HepG2 (cell line): ENCODE data around the gene BCAS3. TPM values are rescaled to one million over a fixed set of nuclear protein-coding genes. Genes with fewer than 3 reads are reported as not detected.

Experiments used
- ATAC-seq: fragments of 200-7000 bp; cut with Tn5 transposase; 3 replicates; pipeline ENCODE4 v1.9.1; 2020; ENCODE audit warnings: mild to moderate bottlenecking, moderate library complexity
- BruUV-seq: library from RNA; stranded (reverse); fragments of 400-500 nt; replicated peaks from 2 replicates; lab custom pipeline; 2021; lab: Mats Ljungman, UMichigan
- CTCF ChIA-PET: fragments of 300-600 bp; formaldehyde crosslinking; extraction: SDS; loops from one replicate; lab custom pipeline; 2021; ENCODE audit warnings: low total read pairs, inconsistent platforms, low intra/inter-chr PET ratio; lab: Yijun Ruan, JAX
- POLR2A ChIA-PET: fragments of 350-600 bp; sonication (Branson Sonifier 250); formaldehyde crosslinking; loops from one replicate; lab custom pipeline; 2020; ENCODE audit warnings: antibody characterized with exemption, inconsistent platforms; lab: Yijun Ruan, JAX
- DNase-seq: peaks from one replicate; pipeline ENCODE4 v3.0.0-alpha.2; 2015; ENCODE audit warnings: low spot score
- FAIRE-seq: peaks from 3 replicates; lab custom pipeline; 2011; peaks lifted over from hg19 to GRCh38; lab: Jason Lieb, UNC
- H2AFZ ChIP-seq: one replicate; pipeline ENCODE4 v1.6.1; 2011; ENCODE audit warnings: low read length, inconsistent platforms
- H3K27ac ChIP-seq: fragments of 300-600 bp; 3 replicates; pipeline ENCODE4 v1.8.0; 2011; ENCODE audit warnings: mixed run types, mild to moderate bottlenecking, mixed read lengths, low read length, inconsistent platforms; ENCODE audit not compliant: insufficient read depth; ENCODE audit errors: extremely low read length
- H3K27me3 ChIP-seq, 2 experiments: fragments of 200-600 bp in 1 of 2; 2 replicates in 1 of 2; 3 replicates in 1 of 2; pipeline versions ENCODE4 v1.6.0 to v1.8.0; 2011; ENCODE audit warnings: low read length in 2 of 2, mild to moderate bottlenecking in 2 of 2, moderate library complexity in 2 of 2, inconsistent platforms in 1 of 2; ENCODE audit not compliant: insufficient read depth in 2 of 2, control insufficient read depth in 1 of 2
- H3K36me3 ChIP-seq, 2 experiments: fragments of 200-600 bp in 1 of 2; replicated peaks in 1 of 2; 2 replicates in 1 of 2; 3 replicates in 1 of 2; pipeline versions ENCODE4 v1.5.1 to v1.8.0; 2011; ENCODE audit warnings: low read length in 2 of 2, inconsistent platforms in 1 of 2; ENCODE audit not compliant: insufficient read depth in 2 of 2, control insufficient read depth in 1 of 2
- H3K4me1 ChIP-seq: 2 replicates; pipeline ENCODE4 v1.5.1; 2012; ENCODE audit warnings: low read length, inconsistent platforms; ENCODE audit not compliant: insufficient read depth
- H3K4me2 ChIP-seq: 2 replicates; pipeline ENCODE4 v1.6.0; 2011; ENCODE audit warnings: low read depth, low read length, inconsistent platforms
- H3K4me3 ChIP-seq, 3 experiments: fragments of 200-600 bp in 1 of 3; sonication (generic), shearing (Covaris generic) in 1 of 3; replicated peaks in 1 of 3; 2 replicates each; pipeline ENCODE4 v1.5.1; 2011 to 2016; ENCODE audit warnings: low read length in 3 of 3, inconsistent platforms in 2 of 3, low read depth in 2 of 3, mild to moderate bottlenecking in 2 of 3, control low read depth in 1 of 3, mixed read lengths in 1 of 3; ENCODE audit not compliant: insufficient read depth in 1 of 3
- H3K79me2 ChIP-seq: one replicate; pipeline ENCODE4 v1.6.1; 2011; ENCODE audit warnings: low read length, inconsistent platforms; ENCODE audit not compliant: insufficient read depth
- H3K9ac ChIP-seq: 2 replicates; pipeline ENCODE4 v1.6.0; 2011; ENCODE audit warnings: mild to moderate bottlenecking, low read depth, low read length, inconsistent platforms; ENCODE audit not compliant: insufficient read depth
- H3K9me3 ChIP-seq: 2 replicates; pipeline ENCODE4 v1.5.1; 2012; ENCODE audit warnings: mild to moderate bottlenecking, low read length
- H4K20me1 ChIP-seq: 2 replicates; pipeline ENCODE4 v1.6.0; 2011; ENCODE audit warnings: inconsistent platforms, mild to moderate bottlenecking, low read length, moderate library complexity; ENCODE audit not compliant: insufficient read depth
- NCOR1 ChIP-seq: fragments of 200-600 bp; sonication (generic); IDR thresholded peaks from 2 replicates; pipeline ENCODE4 v1.7.0; 2017; ENCODE audit warnings: antibody characterized with exemption, low read length, borderline replicate concordance
- WGBS: methylation state at CpG from one replicate; pipeline ENCODE4 v1.1.6; 2017; ENCODE audit warnings: low lambda C conversion rate; 5-methylcytosine and 5-hydroxymethylcytosine counted together
- in situ Hi-C: cut with HindIII; loops from 2 replicates; pipeline ENCODE4 v1.10.0; 2017; ENCODE audit warnings: low pct_unique_long_range_greater_than_20kb; ENCODE audit not compliant: extremely low pct_ligation_motif_present
- intact Hi-C: fragments of 100-400 bp; cut with micrococcal nuclease; formaldehyde crosslinking; loops from one replicate; pipeline ENCODE4 v1.10.0; 2022; ENCODE audit not compliant: unreplicated experiment
- polyA plus RNA-seq, 8 experiments: library from polyadenylated mRNA; depleted of rRNA in 3 of 8; stranded (reverse) in 7 of 8; unstranded in 1 of 8; fragments of >200 nt; fragmentation: Illumina TruSeq in 4 of 8; extraction: Trizol in 4 of 8; gene quantifications; 2 replicates each; pipeline versions ENCODE4 v1.2.1 to v1.2.3, GENCODE V29; 2011 to 2016; ENCODE audit warnings: low read depth in 4 of 8, missing spikeins in 1 of 8, mixed read lengths in 1 of 8; ENCODE audit not compliant: insufficient read depth in 1 of 8
- total RNA-seq, 5 experiments: library from RNA; depleted of rRNA; stranded (reverse); fragments of >200 nt; fragmentation: Illumina TruSeq; extraction: Trizol; gene quantifications; 2 replicates each; pipeline ENCODE4 v1.2.3, GENCODE V29; 2016; ENCODE audit warnings: low read depth in 1 of 5
- TF ChIP-seq, protein P1 (sequence below): sonication (generic); formaldehyde crosslinking; IDR thresholded peaks from 2 replicates; pipeline ENCODE4 v1.5.1; 2020; ENCODE audit warnings: mild to moderate bottlenecking, missing genetic modification reagents
- TF ChIP-seq, protein P2 (sequence below): sonication (generic); formaldehyde crosslinking; IDR thresholded peaks from 2 replicates; pipeline ENCODE4 v1.8.1; 2023; ENCODE audit warnings: mild to moderate bottlenecking, inconsistent platforms, moderate library complexity, missing genetic modification reagents, borderline replicate concordance

Gene BCAS3
- total and polyA plus RNA-seq, 2 of the 13 experiments (the other 11 are each of a cell fraction or from before 2014, with no cell fraction given): 10.7 to 11.2 TPM

DNA sequence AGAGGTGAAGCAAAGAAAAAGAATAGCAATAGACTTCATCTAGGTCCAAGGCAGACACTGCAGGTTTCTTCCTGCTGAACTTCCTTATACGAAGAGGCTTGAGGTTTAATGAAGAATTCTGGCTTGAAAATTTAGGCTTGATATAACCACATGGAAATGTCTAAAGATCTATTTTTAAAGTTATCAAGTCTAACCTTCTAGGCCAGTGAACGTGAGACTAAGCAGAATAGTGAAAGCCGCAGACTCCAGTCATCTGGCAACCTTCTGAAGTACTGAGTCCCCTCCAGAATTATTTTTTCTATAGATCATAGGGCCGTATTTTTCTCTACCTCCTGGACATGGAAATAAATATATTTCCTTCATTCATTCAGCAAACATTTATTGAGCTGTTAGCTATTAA, 333.6 kb downstream of the BCAS3 start (continued):
- TF ChIP-seq, protein P1, sequence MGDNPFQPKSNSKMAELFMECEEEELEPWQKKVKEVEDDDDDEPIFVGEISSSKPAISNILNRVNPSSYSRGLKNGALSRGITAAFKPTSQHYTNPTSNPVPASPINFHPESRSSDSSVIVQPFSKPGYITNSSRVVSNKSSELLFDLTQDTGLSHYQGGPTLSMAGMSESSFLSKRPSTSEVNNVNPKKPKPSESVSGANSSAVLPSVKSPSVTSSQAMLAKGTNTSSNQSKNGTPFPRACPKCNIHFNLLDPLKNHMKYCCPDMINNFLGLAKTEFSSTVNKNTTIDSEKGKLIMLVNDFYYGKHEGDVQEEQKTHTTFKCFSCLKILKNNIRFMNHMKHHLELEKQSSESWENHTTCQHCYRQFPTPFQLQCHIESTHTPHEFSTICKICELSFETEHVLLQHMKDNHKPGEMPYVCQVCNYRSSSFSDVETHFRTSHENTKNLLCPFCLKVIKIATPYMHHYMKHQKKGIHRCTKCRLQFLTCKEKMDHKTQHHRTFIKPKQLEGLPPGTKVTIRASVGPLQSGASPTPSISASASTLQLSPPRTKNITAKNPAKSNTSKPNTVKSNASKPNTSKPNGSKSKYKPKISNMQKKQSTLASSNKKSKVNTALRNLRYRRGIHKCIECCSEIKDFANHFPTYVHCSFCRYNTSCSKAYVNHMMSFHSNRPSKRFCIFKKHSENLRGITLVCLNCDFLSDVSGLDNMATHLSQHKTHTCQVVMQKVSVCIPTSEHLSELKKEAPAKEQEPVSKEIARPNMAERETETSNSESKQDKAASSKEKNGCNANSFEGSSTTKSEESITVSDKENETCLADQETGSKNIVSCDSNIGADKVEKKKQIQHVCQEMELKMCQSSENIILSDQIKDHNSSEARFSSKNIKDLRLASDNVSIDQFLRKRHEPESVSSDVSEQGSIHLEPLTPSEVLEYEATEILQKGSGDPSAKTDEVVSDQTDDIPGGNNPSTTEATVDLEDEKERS (CRISPR knock-in tag): no peak
- TF ChIP-seq NCOR1: no peak
- TF ChIP-seq, all 625 proteins: peak for 0

DNA sequence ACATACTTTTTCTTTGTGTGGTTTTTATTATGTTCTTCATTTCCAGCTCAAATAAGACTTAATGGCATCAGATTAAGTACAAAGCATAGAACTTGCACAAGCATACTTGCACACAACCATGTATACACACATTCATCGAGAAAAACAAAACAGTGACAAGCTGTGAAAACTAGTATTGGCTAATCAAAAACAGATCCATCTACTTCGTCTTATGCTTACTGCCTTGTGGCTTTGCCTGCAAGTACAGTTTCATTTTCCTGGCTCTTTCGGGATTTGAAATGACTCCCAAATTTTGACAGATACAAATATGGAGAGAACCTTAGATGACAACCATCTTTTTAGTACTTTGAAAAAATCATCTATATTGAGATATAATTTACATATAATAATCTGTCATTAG, 338.3 kb downstream of the BCAS3 start:
- no peak overlapping the region for H3K4me3 ChIP-seq
- in situ Hi-C loops (loop anchor here (25.0 kb wide), 1 partner anchor 821 kb away; no protein-coding TSS in a partner anchor), intact Hi-C loops (no loop called here)
- POLR2A ChIA-PET: no interaction called here
- H3K27ac ChIP-seq: no peak overlapping the region
- H3K9me3 ChIP-seq: no peaks in the 10 kb centered on the region
- BruUV-seq: no TSS peak
- no peaks in the 10 kb centered on the region for H3K79me2 ChIP-seq
- H3K27me3 ChIP-seq: no peaks in the 10 kb centered on the region
- no peaks in the 10 kb centered on the region for H3K36me3 ChIP-seq
- DNase-seq: no peak
- H3K9ac ChIP-seq: no peak overlapping the region
- H3K4me2 ChIP-seq: no peak overlapping the region
- no peaks in the 10 kb centered on the region for H3K4me1 ChIP-seq
- TF ChIP-seq, protein P2, sequence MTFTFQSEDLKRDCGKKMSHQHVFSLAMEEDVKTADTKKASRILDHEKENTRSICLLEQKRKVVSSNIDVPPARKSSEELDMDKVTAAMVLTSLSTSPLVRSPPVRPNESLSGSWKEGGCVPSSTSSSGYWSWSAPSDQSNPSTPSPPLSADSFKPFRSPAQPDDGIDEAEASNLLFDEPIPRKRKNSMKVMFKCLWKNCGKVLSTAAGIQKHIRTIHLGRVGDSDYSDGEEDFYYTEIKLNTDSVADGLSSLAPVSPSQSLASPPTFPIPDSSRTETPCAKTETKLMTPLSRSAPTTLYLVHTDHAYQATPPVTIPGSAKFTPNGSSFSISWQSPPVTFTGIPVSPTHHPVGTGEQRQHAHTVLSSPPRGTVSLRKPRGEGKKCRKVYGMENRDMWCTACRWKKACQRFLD: no peak
- H4K20me1 ChIP-seq: no peaks in the 10 kb centered on the region
- 93% methylated on average over 3 of the region's 3 CpGs for WGBS
- H2AFZ ChIP-seq: no peak overlapping the region
- no peak for FAIRE-seq
- ATAC-seq: no peak
- CTCF ChIA-PET: no interaction called here
